Endothelial cell of umbilical vein (primary cell): ENCODE results near the gene S100Z.

Experiments used
- CTCF ChIP-seq, 2 donors: IDR thresholded peaks; 1 replicate in 1 of 2; 2 replicates in 1 of 2; pipeline ENCODE4 v1.5.1; 2011; ENCODE audit warnings: low read length in 2 of 2, mild to moderate bottlenecking in 2 of 2, moderate library complexity in 2 of 2, control low read depth in 1 of 2, inconsistent platforms in 1 of 2, low read depth in 1 of 2; ENCODE audit not compliant: insufficient read depth in 1 of 2; ENCODE audit errors: extremely low read depth in 1 of 2
- EZH2 ChIP-seq: IDR thresholded peaks from 2 replicates; pipeline ENCODE4 v1.6.1; 2012; ENCODE audit warnings: borderline replicate concordance, low read depth, mild to moderate bottlenecking, moderate library complexity, low read length, inconsistent platforms; ENCODE audit not compliant: severe bottlenecking
- FOS ChIP-seq: IDR thresholded peaks from 2 replicates; pipeline ENCODE4 v1.6.1; 2011; ENCODE audit warnings: mild to moderate bottlenecking, low read length, moderate library complexity, borderline replicate concordance; ENCODE audit not compliant: insufficient read depth
- MAX ChIP-seq: IDR thresholded peaks from 2 replicates; pipeline ENCODE4 v1.6.1; 2011; ENCODE audit not compliant: insufficient read depth, insufficient read length
- POLR2A ChIP-seq: IDR thresholded peaks from 2 replicates; pipeline ENCODE4 v1.6.1; 2012; ENCODE audit warnings: low read depth, mild to moderate bottlenecking, control low read depth, low read length
- POLR2AphosphoS5 ChIP-seq: IDR thresholded peaks from 2 replicates; pipeline ENCODE4 v1.6.1; 2012; ENCODE audit warnings: low read depth, mild to moderate bottlenecking, control low read depth, low read length, moderate library complexity; ENCODE audit not compliant: insufficient read depth

- TF ChIP-seq POLR2A (no peak), POLR2AphosphoS5 (no peak), CTCF (IDR thresholded peaks at IDR 0.05; ENCODE audit: extremely low read depth in 1 of 2, insufficient read depth in 1 of 2, low read depth in 1 of 2, low read length in 2 of 2) (no peak), FOS (no peak), EZH2 (no peak), MAX (no peak)
These were observed 9.9 kb downstream of the S100Z start for GRCh38 chr5:76859591-76860247.
